ENCODE measurements around the gene HCRT. TPM values are rescaled to one million over a fixed set of nuclear protein-coding genes. Genes with fewer than 3 reads are reported as not detected.
A peak's percentile ranks its signal among the peaks of the same experiment; 100 is the strongest.
"Not testable (repeated sequence)": the region's sequence is repeated elsewhere in the genome, so short reads cannot be mapped to it uniquely, and the experiment has no call there.

HCRT gene
- total and polyA plus RNA-seq, 9 donors = not detected

DNA sequence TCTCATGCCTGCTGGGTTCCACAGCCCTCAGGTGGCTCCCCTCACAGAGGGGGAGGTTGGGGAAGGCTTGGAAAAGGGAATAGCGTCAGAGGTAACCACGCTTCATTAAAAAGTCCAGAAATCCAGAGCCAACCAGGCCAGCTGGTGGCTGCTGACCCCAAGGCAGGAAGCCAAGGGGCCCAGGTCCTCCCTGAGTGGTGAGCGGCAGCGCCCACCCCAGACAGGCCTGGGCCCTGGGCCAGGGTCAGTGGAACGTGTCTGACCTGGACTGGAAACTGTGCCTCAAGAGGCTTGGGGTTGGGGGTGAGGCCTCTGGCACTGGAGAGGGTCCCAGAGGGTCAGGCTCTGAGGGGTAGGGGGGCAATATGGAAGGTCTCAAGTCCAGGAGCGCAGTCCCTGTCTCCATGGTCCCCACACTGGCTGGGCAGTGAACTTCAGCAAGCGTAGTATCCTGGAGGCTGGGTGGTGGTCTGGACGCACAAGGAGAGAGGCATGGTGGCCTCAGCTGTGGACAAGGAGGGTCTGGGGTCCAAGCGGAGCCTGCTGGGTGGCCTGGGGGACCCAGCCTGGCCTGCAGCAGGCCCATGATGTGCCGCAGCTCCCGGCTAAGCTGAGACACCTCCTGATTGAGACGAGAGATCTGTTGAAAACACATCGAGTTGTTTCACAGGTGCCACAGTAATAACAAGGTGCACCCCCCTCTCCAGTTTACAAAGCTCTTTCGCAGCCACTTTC is 25.3 kb downstream of the HCRT start:
- no peak for TF ChIP-seq POLR2A (IDR thresholded peaks at IDR 0.05)
- no peak for TF ChIP-seq EP300 (IDR thresholded peaks at IDR 0.05)
- TF ChIP-seq, protein P1, sequence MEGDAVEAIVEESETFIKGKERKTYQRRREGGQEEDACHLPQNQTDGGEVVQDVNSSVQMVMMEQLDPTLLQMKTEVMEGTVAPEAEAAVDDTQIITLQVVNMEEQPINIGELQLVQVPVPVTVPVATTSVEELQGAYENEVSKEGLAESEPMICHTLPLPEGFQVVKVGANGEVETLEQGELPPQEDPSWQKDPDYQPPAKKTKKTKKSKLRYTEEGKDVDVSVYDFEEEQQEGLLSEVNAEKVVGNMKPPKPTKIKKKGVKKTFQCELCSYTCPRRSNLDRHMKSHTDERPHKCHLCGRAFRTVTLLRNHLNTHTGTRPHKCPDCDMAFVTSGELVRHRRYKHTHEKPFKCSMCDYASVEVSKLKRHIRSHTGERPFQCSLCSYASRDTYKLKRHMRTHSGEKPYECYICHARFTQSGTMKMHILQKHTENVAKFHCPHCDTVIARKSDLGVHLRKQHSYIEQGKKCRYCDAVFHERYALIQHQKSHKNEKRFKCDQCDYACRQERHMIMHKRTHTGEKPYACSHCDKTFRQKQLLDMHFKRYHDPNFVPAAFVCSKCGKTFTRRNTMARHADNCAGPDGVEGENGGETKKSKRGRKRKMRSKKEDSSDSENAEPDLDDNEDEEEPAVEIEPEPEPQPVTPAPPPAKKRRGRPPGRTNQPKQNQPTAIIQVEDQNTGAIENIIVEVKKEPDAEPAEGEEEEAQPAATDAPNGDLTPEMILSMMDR (IDR thresholded peaks at IDR 0.05) = no peak
- WGBS, 3 donors = 59 to 62% (median 60%) methylated on average over 14 of the region's 14 CpGs
- intact Hi-C loops (cut with DNase I) = no loop called here

DNA sequence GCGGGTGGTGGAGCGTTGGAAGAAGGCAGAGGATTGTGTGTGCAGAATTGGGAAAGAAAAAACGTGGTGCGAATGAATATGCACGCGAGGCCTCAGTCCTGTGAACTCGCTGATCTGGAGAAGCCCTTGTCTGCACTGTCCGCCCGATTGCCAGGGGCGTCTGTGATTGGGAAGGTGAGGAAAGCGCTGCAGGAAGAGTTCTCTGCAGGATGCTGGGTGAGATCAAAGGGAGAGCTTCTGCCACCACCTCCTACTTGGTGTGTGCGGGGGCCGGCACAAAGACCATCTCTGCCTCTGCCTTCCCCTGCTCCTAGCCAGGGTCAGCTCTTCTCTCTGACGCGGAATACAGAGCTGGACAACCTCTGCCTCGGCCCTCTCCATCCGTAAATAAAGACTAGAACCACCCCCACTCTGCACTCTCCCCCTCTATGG is 29.6 kb downstream of the HCRT start:
- no peak for TF ChIP-seq POLR2A (IDR thresholded peaks at IDR 0.05)
- TF ChIP-seq EP300 (IDR thresholded peaks at IDR 0.05) = no peak
- TF ChIP-seq, protein P1 (IDR thresholded peaks at IDR 0.05) = no peak
- no peak overlapping the region for H3K27ac ChIP-seq
- peaks cover 5% of the 10 kb centered on the region for H3K4me1 ChIP-seq (ENCODE audit: insufficient read depth)
- no peaks in the 10 kb centered on the region for H3K9me3 ChIP-seq
- H3K36me3 ChIP-seq = no peaks in the 10 kb centered on the region
- H3K27me3 ChIP-seq = no peaks in the 10 kb centered on the region
- peak overlapping the region; percentile 94 for H3K4me3 ChIP-seq
- 18 to 25% (median 21%) methylated on average over 17 of the region's 17 CpGs for WGBS, 3 donors
- intact Hi-C loops (cut with DNase I) = no loop called here
- DNase-seq = no peak

More for the DNA sequence above, 25.3 kb downstream of the HCRT start:
- no peaks in the 10 kb centered on the region for H3K9me3 ChIP-seq
- no peak overlapping the region for H3K4me3 ChIP-seq
- H3K4me1 ChIP-seq (ENCODE audit: insufficient read depth) = peaks cover 2% of the 10 kb centered on the region
- no peak overlapping the region for H3K27ac ChIP-seq
- DNase-seq = no peak
- H3K36me3 ChIP-seq = no peaks in the 10 kb centered on the region
- no peaks in the 10 kb centered on the region for H3K27me3 ChIP-seq

DNA sequence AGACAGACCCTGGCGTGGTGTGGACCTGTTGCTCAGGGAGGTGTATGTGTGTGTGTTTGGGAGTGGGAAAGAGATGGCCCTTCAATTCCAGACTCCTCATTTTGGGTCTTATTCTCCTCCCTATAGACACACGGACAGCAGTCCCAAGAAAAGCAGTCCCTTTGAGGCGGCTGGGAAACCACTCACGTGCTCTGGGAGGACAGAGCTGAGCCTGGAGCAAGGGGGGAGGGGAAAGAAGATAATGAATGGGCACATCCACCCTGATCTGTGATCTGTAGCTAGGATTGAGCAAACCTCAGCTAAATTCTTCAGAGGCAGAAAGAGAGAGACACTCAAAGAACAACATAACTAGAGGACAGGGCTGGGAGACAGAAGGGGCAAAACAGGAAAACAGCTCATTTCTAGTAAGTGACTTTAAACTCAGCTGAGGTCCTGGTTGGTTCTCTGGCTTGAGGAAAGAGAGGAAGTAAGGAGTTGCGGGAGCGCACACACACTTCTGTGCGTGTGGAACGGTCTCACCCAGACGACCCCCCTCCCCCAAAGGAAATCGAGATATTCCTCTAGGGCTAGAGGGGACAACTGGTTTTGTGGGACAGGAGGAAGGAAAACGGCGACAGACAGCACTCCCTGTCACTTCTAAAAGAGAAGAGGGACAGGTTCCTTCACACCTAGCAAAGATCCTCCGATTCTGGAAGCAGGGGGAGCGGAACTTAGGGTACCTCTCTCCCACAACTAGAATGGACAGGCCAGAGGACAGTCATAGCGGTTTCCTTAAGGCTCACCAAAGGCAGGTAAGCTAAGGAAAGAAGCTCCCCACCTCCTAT is 31.1 kb downstream of the HCRT start:
- no peak overlapping the region for H3K27ac ChIP-seq
- H3K36me3 ChIP-seq = no peaks in the 10 kb centered on the region
- intact Hi-C loops (cut with DNase I) = no loop called here
- DNase-seq = no peak
- peak overlapping the region; percentile 94 for H3K4me3 ChIP-seq
- no peaks in the 10 kb centered on the region for H3K9me3 ChIP-seq
- peaks cover 5% of the 10 kb centered on the region for H3K4me1 ChIP-seq (ENCODE audit: insufficient read depth)
- TF ChIP-seq, protein P1 (IDR thresholded peaks at IDR 0.05) = no peak
- TF ChIP-seq EP300 (IDR thresholded peaks at IDR 0.05) (no peak), POLR2A (IDR thresholded peaks at IDR 0.05) (no peak)
- no peaks in the 10 kb centered on the region for H3K27me3 ChIP-seq
- WGBS, 3 donors = 5 to 6% (median 5%) methylated on average over 15 of the region's 15 CpGs

DNA sequence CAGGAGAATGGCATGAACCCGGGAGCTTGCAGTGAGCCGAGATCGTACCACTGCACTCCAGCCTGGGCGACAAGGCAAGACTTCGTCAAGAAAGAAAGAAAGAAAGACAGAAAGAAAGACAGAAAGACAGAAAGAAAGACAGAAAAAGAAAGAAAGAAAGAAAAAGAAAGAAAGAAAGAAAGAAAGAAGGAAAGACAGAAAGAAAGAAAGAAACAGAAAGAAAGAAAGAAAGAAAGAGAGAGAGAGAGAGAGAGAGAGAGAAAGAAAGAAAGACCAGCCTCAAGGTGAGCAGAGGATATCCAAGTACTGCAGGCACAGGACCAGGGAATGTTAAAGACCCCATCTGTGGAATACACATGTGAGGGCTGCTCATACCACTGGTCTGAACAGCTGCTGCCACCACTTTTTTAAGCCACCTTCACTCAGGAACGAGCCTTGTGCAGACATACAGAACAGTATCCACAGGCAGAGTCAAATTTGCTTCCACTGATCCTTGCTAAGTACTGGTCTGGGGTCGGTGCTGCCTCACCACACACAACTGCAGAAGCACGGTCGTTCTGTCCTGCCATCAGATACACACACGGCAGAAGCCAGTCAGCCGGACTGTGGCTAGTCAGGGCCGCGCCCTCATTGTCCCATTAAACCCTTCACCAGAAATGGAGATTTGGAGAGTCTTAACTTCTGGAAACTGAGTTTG is 38.2 kb downstream of the HCRT start:
- intact Hi-C loops (cut with DNase I) = no loop called here
- Histone ChIP-seq H3K4me3 (no peak overlapping the region), H3K36me3 (no peaks in the 10 kb centered on the region), H3K27ac (no peak overlapping the region), H3K27me3 (no peaks in the 10 kb centered on the region), H3K4me1 (ENCODE audit: insufficient read depth) (peaks cover 1% of the 10 kb centered on the region), H3K9me3 (no peaks in the 10 kb centered on the region)
- DNase-seq = no peak
- TF ChIP-seq EP300 (IDR thresholded peaks at IDR 0.05) (no peak), POLR2A (IDR thresholded peaks at IDR 0.05) (no peak)
- TF ChIP-seq, protein P1 (IDR thresholded peaks at IDR 0.05) = no peak
- 80 to 85% (median 81%) methylated on average over 13 of the region's 13 CpGs for WGBS, 3 donors

DNA sequence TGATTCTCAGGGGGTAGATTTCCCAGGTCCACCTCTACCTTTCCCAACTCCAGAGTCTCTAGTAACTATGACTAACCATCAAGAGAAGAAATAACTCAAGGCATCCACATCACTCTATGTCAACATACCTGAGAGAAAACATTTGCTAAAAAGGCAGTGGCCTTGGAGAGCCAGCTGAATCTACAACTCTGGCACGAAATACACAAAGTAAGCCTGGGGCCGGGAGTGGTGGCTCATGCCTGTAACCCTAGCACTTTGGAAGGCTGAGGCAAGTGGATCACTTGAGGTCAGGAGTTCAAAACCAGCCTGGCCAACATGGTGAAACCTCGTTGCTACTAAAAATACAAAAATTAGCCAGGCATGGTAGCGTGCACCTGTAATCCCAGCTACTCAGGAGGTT is 42.1 kb downstream of the HCRT start:
- DNase-seq; H3K27ac ChIP-seq; H3K4me3 ChIP-seq; H3K9me3 ChIP-seq; H3K36me3 ChIP-seq; H3K4me1 ChIP-seq (ENCODE audit: insufficient read depth); intact Hi-C loops (cut with DNase I); H3K27me3 ChIP-seq: not testable (repeated sequence)
- 70 to 76% (median 76%) methylated on average over 4 of the region's 4 CpGs for WGBS, 3 donors
